HUES64 (cell line): ENCODE results near the gene JOSD2.

Experiments used
- H3K27ac ChIP-seq: 2 replicates; pipeline ENCODE4 v1.7.0; 2013; ENCODE audit warnings: low read depth, low read length, inconsistent platforms
- H3K27me3 ChIP-seq: 2 replicates; pipeline ENCODE4 v1.6.1; 2013; ENCODE audit warnings: mild to moderate bottlenecking, low read length; ENCODE audit not compliant: insufficient read depth
- H3K36me3 ChIP-seq: 2 replicates; pipeline ENCODE4 v1.6.1; 2013; ENCODE audit warnings: mild to moderate bottlenecking, low read length; ENCODE audit not compliant: insufficient read depth
- H3K4me1 ChIP-seq: 2 replicates; pipeline ENCODE4 v1.6.1; 2013; ENCODE audit warnings: mild to moderate bottlenecking, low read length, moderate library complexity; ENCODE audit not compliant: insufficient read depth
- H3K4me3 ChIP-seq: 2 replicates; pipeline ENCODE4 v1.5.1; 2013; ENCODE audit warnings: mild to moderate bottlenecking, low read length, moderate library complexity
- H3K9ac ChIP-seq: 2 replicates; pipeline ENCODE4 v1.6.1; 2013; ENCODE audit warnings: mild to moderate bottlenecking, low read depth, low read length
- H3K9me3 ChIP-seq: 2 replicates; pipeline ENCODE4 v1.6.1; 2013; ENCODE audit warnings: low read depth, low read length; ENCODE audit not compliant: insufficient read depth
- WGBS: fragments of 150-250, 120-280 bp; methylation state at CpG from one replicate; pipeline ENCODE4 v1.1.7; 2013; ENCODE audit warnings: missing lambda C conversion rate; 5-methylcytosine and 5-hydroxymethylcytosine counted together

JOSD2 gene

GRCh38 chr19:50500753-50501151, 10.2 kb downstream of the JOSD2 start:
- no peaks in the 10 kb centered on the region for H3K36me3 ChIP-seq
- H3K9ac ChIP-seq, result no peak overlapping the region
- H3K4me1 ChIP-seq, result no peaks in the 10 kb centered on the region
- H3K27ac ChIP-seq, result no peak overlapping the region
- H3K4me3 ChIP-seq, result peak overlapping the region; percentile 35; the same call in 1 of the 2 replicates
- 59% methylated on average over 8 of the region's 10 CpGs for WGBS
- H3K27me3 ChIP-seq, result peaks cover 37% of the 10 kb centered on the region
- H3K9me3 ChIP-seq, result no peaks in the 10 kb centered on the region

- WGBS, result 39% methylated on average over 26 of the region's 27 CpGs
- H3K36me3 ChIP-seq, result no peaks in the 10 kb centered on the region
- H3K9ac ChIP-seq, result no peak overlapping the region
- no peaks in the 10 kb centered on the region for H3K9me3 ChIP-seq
- peak overlapping the region; percentile 35 for H3K4me3 ChIP-seq
- H3K4me1 ChIP-seq, result no peaks in the 10 kb centered on the region
- no peak overlapping the region for H3K27ac ChIP-seq
- H3K27me3 ChIP-seq, result peaks cover 38% of the 10 kb centered on the region
Observed at GRCh38 chr19:50500060-50500752, 10.8 kb downstream of the JOSD2 start.

GRCh38 chr19:50498219-50499056, 12.6 kb downstream of the JOSD2 start:
- H3K9me3 ChIP-seq, result no peaks in the 10 kb centered on the region
- WGBS, result 80% methylated on average over 11 of the region's 11 CpGs
- no peaks in the 10 kb centered on the region for H3K36me3 ChIP-seq
- no peak overlapping the region for H3K4me3 ChIP-seq
- H3K27ac ChIP-seq, result no peak overlapping the region
- H3K27me3 ChIP-seq, result peaks cover 43% of the 10 kb centered on the region
- H3K4me1 ChIP-seq, result no peaks in the 10 kb centered on the region
- H3K9ac ChIP-seq, result no peak overlapping the region

- no peaks in the 10 kb centered on the region for H3K36me3 ChIP-seq
- H3K9me3 ChIP-seq, result no peaks in the 10 kb centered on the region
- no peak overlapping the region for H3K4me3 ChIP-seq
- no peak overlapping the region for H3K9ac ChIP-seq
- no peak overlapping the region for H3K27ac ChIP-seq
- 77% methylated on average over 8 of the region's 8 CpGs for WGBS
- peaks cover 55% of the 10 kb centered on the region for H3K27me3 ChIP-seq
- no peaks in the 10 kb centered on the region for H3K4me1 ChIP-seq
Observed at GRCh38 chr19:50497022-50497405, 14.0 kb downstream of the JOSD2 start.

- no peaks in the 10 kb centered on the region; the same call in 1 of the 2 replicates for H3K9me3 ChIP-seq
Observed at GRCh38 chr19:50496189-50497021, 14.6 kb downstream of the JOSD2 start.

GRCh38 chr19:50495020-50495531, 15.9 kb downstream of the JOSD2 start:
- 86% methylated on average over 5 of the region's 5 CpGs for WGBS
- no peak overlapping the region for H3K9ac ChIP-seq
- peaks cover 61% of the 10 kb centered on the region for H3K27me3 ChIP-seq

More at GRCh38 chr19:50496189-50497021, 14.6 kb downstream of the JOSD2 start:
- Histone ChIP-seq H3K27ac (no peak overlapping the region), H3K27me3 (peaks cover 61% of the 10 kb centered on the region), H3K36me3 (no peaks in the 10 kb centered on the region), H3K4me1 (no peaks in the 10 kb centered on the region), H3K9ac (no peak overlapping the region), H3K4me3 (no peak overlapping the region)
- WGBS, result 72% methylated on average over 26 of the region's 30 CpGs

GRCh38 chr19:50494186-50495019, 16.6 kb downstream of the JOSD2 start:
- no peak overlapping the region for H3K9ac ChIP-seq
- peaks cover 56% of the 10 kb centered on the region for H3K27me3 ChIP-seq
- no peak overlapping the region for H3K4me3 ChIP-seq
- H3K4me1 ChIP-seq, result no peaks in the 10 kb centered on the region; the same call in 1 of the 2 replicates
- H3K27ac ChIP-seq, result no peak overlapping the region
- no peaks in the 10 kb centered on the region for H3K36me3 ChIP-seq
- WGBS, result 58% methylated on average over 4 of the region's 7 CpGs
- peaks cover 6% of the 10 kb centered on the region; the same call in 1 of the 2 replicates for H3K9me3 ChIP-seq

More at GRCh38 chr19:50495020-50495531, 15.9 kb downstream of the JOSD2 start:
- H3K4me3 ChIP-seq, result no peak overlapping the region
- peaks cover 6% of the 10 kb centered on the region; the same call in 1 of the 2 replicates for H3K9me3 ChIP-seq
- H3K36me3 ChIP-seq, result no peaks in the 10 kb centered on the region
- H3K4me1 ChIP-seq, result no peaks in the 10 kb centered on the region
- H3K27ac ChIP-seq, result no peak overlapping the region

- no peak overlapping the region for H3K4me3 ChIP-seq
- H3K27ac ChIP-seq, result no peak overlapping the region
- H3K36me3 ChIP-seq, result no peaks in the 10 kb centered on the region
- peaks cover 6% of the 10 kb centered on the region; the same call in 1 of the 2 replicates for H3K9me3 ChIP-seq
- no peaks in the 10 kb centered on the region; the same call in 1 of the 2 replicates for H3K4me1 ChIP-seq
- peaks cover 51% of the 10 kb centered on the region for H3K27me3 ChIP-seq
- H3K9ac ChIP-seq, result no peak overlapping the region
- WGBS, result 69% methylated on average over 8 of the region's 8 CpGs
Observed at GRCh38 chr19:50493171-50493570, 17.8 kb downstream of the JOSD2 start.

GRCh38 chr19:50492303-50493052, 18.5 kb downstream of the JOSD2 start:
- H3K4me3 ChIP-seq, result no peak overlapping the region
- H3K27me3 ChIP-seq, result peaks cover 44% of the 10 kb centered on the region
- H3K9ac ChIP-seq, result no peak overlapping the region
- H3K36me3 ChIP-seq, result no peaks in the 10 kb centered on the region
- WGBS, result 42% methylated on average over 9 of the region's 12 CpGs
- no peaks in the 10 kb centered on the region; the same call in 1 of the 2 replicates for H3K4me1 ChIP-seq
- peaks cover 6% of the 10 kb centered on the region; the same call in 1 of the 2 replicates for H3K9me3 ChIP-seq
- H3K27ac ChIP-seq, result no peak overlapping the region
